Measurements from ENCODE around the gene UGT3A2.

The UGT3A2 gene

GRCh38 chr5:36066540-36067210, at the start of gene UGT3A2:
Gene UGT3A2, minus strand, starts transcription at chr5:36066882. Its CDS starts 93 bp downstream, at chr5:36066789.
- H2AFZ ChIP-seq (ENCODE audit: low read depth, low read length, severe bottlenecking): no peak within 1 kb of the TSS
- H4K20me1 ChIP-seq (ENCODE audit: low read depth, low read length): no peaks in the 10 kb centered on the region
- TF ChIP-seq EZH2phosphoT487 (conservative IDR thresholded peaks at IDR 0.05; ENCODE audit: low read length) (no peak), CTCF (IDR thresholded peaks at IDR 0.05; ENCODE audit: insufficient read depth, low read length, poor library complexity, severe bottlenecking) (no peak)
- no peaks in the 10 kb centered on the region for H3F3A ChIP-seq (ENCODE audit: insufficient read depth)
- H3K9ac ChIP-seq (ENCODE audit: low read length): no peak within 1 kb of the TSS
- H3K79me2 ChIP-seq (ENCODE audit: insufficient read depth, low read length): no peaks in the 10 kb centered on the region
- no peaks in the 10 kb centered on the region for H3K27me3 ChIP-seq (ENCODE audit: low read length)
- no peaks in the 10 kb centered on the region for H3K9me3 ChIP-seq (ENCODE audit: insufficient read depth, low read length)
- no peak within 1 kb of the TSS for H3K4me2 ChIP-seq (ENCODE audit: low read depth, low read length, poor library complexity, severe bottlenecking)
- no peaks in the 10 kb centered on the region for H3K36me3 ChIP-seq (ENCODE audit: low read length)
- no peak within 1 kb of the TSS for H3K27ac ChIP-seq (ENCODE audit: low read depth, low read length)
- H3K9me2 ChIP-seq (replicated peaks; ENCODE audit: insufficient read depth, low read length): no peaks in the 10 kb centered on the region
- no peak within 1 kb of the TSS for H3K4me3 ChIP-seq (ENCODE audit: insufficient read depth, low read length, poor library complexity, severe bottlenecking)

- Histone ChIP-seq H2AFZ (ENCODE audit: low read depth, low read length, severe bottlenecking) (no peak overlapping the region), H3K79me2 (ENCODE audit: insufficient read depth, low read length) (no peaks in the 10 kb centered on the region), H3K27ac (ENCODE audit: low read depth, low read length) (no peak overlapping the region), H3K4me3 (ENCODE audit: insufficient read depth, low read length, poor library complexity, severe bottlenecking) (no peak overlapping the region), H3K4me2 (ENCODE audit: low read depth, low read length, poor library complexity, severe bottlenecking) (no peak overlapping the region), H3K9me3 (ENCODE audit: insufficient read depth, low read length) (no peaks in the 10 kb centered on the region), H3F3A (ENCODE audit: insufficient read depth) (no peaks in the 10 kb centered on the region), H3K9me2 (replicated peaks; ENCODE audit: insufficient read depth, low read length) (no peaks in the 10 kb centered on the region), H4K20me1 (ENCODE audit: low read depth, low read length) (no peaks in the 10 kb centered on the region), H3K27me3 (ENCODE audit: low read length) (no peaks in the 10 kb centered on the region), H3K9ac (ENCODE audit: low read length) (no peak overlapping the region), H3K36me3 (ENCODE audit: low read length) (peaks cover 49% of the 10 kb centered on the region; the same call in 1 of the 2 replicates)
- no peak for TF ChIP-seq CTCF (IDR thresholded peaks at IDR 0.05; ENCODE audit: insufficient read depth, low read length, poor library complexity, severe bottlenecking)
- TF ChIP-seq EZH2phosphoT487 (conservative IDR thresholded peaks at IDR 0.05; ENCODE audit: low read length): no peak
Measured at GRCh38 chr5:36111238-36111637, 44.6 kb upstream of the UGT3A2 start.

- Histone ChIP-seq H3K9me2 (replicated peaks; ENCODE audit: insufficient read depth, low read length) (no peaks in the 10 kb centered on the region), H3F3A (ENCODE audit: insufficient read depth) (no peaks in the 10 kb centered on the region), H3K27me3 (ENCODE audit: low read length) (no peaks in the 10 kb centered on the region), H3K79me2 (ENCODE audit: insufficient read depth, low read length) (no peaks in the 10 kb centered on the region), H2AFZ (ENCODE audit: low read depth, low read length, severe bottlenecking) (no peak overlapping the region), H3K9me3 (ENCODE audit: insufficient read depth, low read length) (no peaks in the 10 kb centered on the region), H3K9ac (ENCODE audit: low read length) (no peak overlapping the region), H3K4me3 (ENCODE audit: insufficient read depth, low read length, poor library complexity, severe bottlenecking) (no peak overlapping the region), H4K20me1 (ENCODE audit: low read depth, low read length) (no peaks in the 10 kb centered on the region), H3K4me2 (ENCODE audit: low read depth, low read length, poor library complexity, severe bottlenecking) (no peak overlapping the region), H3K27ac (ENCODE audit: low read depth, low read length) (no peak overlapping the region), H3K36me3 (ENCODE audit: low read length) (peaks cover 52% of the 10 kb centered on the region; the same call in 1 of the 2 replicates)
- TF ChIP-seq EZH2phosphoT487 (conservative IDR thresholded peaks at IDR 0.05; ENCODE audit: low read length): no peak
- TF ChIP-seq CTCF (IDR thresholded peaks at IDR 0.05; ENCODE audit: insufficient read depth, low read length, poor library complexity, severe bottlenecking): no peak
Measured at GRCh38 chr5:36108758-36109460, 42.2 kb upstream of the UGT3A2 start.
